ENCODE results near the gene GID4. TPM values are rescaled to one million over a fixed set of nuclear protein-coding genes. Genes with fewer than 3 reads are reported as not detected.

Gene GID4
- total RNA-seq, 1 donor from 2014 or later = 12.4 TPM

DNA sequence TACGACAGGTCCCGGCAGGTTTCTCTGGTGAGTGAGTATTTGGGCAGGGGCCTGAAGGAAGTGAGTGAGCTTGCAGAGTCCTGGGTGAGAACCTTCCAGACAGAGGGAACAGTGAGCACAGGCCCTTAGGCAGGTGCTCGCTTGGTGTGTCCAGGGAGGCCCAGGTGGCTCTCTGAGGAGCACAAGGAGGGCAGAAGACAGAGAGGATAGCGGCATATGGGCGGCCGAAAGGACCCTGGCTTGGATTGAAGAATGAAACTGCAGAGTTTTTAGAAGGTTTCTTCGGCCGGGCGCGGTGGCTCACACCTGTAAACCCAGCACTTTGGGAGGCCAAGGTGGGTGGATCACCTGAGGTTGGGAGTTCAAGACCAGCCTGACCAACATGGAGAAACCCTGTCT is 55.2 kb downstream of the GID4 start:
- DNase-seq (ENCODE audit: extremely low read depth, low read depth, low spot score) = no peak

GRCh38 chr17:18099516-18099915 is 60.3 kb downstream of the GID4 start:
- DNase-seq (ENCODE audit: extremely low read depth, low read depth, low spot score) = no peak

- no peak for DNase-seq (ENCODE audit: extremely low read depth, low read depth, low spot score)
These were observed 61.4 kb downstream of the GID4 start for GRCh38 chr17:18100616-18101015.

- no peak for DNase-seq (ENCODE audit: extremely low read depth, low read depth, low spot score)
These were observed 62.6 kb downstream of the GID4 start for GRCh38 chr17:18101828-18102227.

GRCh38 chr17:18102640-18103039 is 63.4 kb downstream of the GID4 start:
- no peak for DNase-seq (ENCODE audit: extremely low read depth, low read depth, low spot score)

GRCh38 chr17:18105027-18105426 is 65.8 kb downstream of the GID4 start:
- no peak for DNase-seq (ENCODE audit: extremely low read depth, low read depth, low spot score)

DNA sequence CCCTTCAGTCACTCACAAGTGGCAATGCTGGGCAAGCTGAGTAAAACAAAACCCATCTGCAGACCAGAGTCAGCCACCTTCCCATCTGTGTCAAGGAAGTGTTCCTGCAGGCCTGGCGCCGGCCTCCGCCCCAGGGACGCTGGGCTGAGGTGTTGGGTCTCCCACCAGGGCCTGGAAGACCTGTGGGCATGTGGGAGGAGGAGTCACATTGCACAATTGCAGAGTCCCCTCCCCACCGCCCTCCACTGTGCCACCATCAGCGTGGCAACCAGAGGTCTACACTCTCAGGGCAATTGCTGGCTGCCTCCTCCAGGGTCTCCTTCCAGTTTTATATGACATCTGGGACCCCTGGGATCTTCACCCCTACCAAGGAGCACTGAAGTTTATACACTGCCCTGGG is 66.4 kb downstream of the GID4 start:
- no peak for DNase-seq (ENCODE audit: extremely low read depth, low read depth, low spot score)

- DNase-seq (ENCODE audit: extremely low read depth, low read depth, low spot score) = no peak
These were observed 67.0 kb downstream of the GID4 start for GRCh38 chr17:18106211-18106610.

DNA sequence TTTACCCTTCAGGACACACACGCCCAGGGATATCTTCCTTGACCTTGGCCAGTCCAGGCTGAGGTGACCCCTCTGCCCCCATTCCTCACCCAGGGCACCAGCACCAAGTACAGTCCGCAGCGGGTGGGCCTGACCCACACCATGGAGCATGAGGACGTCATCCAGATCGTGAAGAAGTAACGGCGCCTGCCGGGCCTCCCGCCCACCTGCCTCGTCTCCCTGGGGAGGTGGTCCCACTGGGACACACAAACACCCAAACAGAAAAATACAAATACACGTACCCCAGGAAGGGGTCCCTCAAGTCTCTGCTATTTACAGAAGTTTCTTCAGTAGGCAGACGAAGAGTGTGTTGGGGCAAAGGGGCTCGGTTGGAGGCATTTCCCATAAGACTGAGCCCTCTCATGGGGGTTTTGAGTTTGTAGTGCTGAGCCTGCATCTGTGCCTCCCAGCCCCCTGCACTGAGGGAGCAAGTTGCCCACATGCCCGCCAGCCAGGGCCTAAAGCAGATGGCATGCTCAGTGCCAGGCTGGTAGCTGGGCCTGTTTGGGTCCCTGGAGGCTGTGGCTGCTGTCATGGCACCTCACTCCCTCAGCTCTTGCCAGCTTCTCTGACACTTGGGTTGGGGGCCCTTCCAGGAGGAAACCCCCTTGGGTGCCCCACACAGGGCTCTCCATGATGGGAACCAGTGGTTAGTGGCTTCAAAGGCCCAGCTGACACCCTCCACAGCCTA is 68.0 kb downstream of the GID4 start:
- DNase-seq (ENCODE audit: extremely low read depth, low read depth, low spot score) = no peak

- no peak for DNase-seq (ENCODE audit: extremely low read depth, low read depth, low spot score)
These were observed 68.8 kb downstream of the GID4 start for GRCh38 chr17:18107971-18108370.

- no peak for DNase-seq (ENCODE audit: extremely low read depth, low read depth, low spot score)
These were observed 69.4 kb downstream of the GID4 start, which contains the start of gene MYO15A for GRCh38 chr17:18108401-18109312. Gene MYO15A, plus strand, starts transcription at chr17:18108756. Its CDS starts 10,045 bp downstream, at chr17:18118801.

GRCh38 chr17:18109935-18110485 is 70.8 kb downstream of the GID4 start:
- DNase-seq (ENCODE audit: extremely low read depth, low read depth, low spot score) = no peak

- no peak for DNase-seq (ENCODE audit: extremely low read depth, low read depth, low spot score)
These were observed 71.5 kb downstream of the GID4 start for GRCh38 chr17:18110636-18111145.

DNA sequence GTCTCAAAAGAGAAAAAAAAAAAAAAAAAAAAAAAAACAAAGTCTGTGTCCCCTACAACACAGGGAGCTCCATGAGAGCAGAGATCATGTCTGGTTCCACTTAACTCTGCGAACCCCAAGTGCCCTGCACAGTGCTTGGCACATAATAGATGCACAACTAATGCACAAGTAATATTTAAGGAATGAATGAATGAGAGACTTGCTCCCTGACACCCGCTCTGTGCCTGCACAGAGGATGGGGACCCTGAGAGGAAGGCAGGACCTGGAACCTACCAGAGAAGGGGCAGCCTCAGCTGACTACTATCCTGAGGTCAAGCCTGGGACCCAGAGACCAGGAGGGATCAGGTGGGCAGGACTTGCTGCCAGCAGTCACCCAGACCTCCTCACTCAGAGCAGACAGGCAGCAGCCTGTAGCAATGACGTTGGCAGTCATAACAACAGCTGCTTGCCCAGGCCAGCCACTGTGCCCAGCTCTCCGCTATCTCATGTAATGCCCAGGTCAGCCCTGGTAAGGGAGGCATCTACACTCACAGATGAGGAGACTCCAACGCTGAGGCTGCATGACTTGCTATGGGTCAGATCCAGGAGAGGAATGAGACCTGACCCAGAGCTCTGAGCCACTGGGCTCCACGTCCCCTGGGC is 72.2 kb downstream of the GID4 start:
- no peak for DNase-seq (ENCODE audit: extremely low read depth, low read depth, low spot score)

DNA sequence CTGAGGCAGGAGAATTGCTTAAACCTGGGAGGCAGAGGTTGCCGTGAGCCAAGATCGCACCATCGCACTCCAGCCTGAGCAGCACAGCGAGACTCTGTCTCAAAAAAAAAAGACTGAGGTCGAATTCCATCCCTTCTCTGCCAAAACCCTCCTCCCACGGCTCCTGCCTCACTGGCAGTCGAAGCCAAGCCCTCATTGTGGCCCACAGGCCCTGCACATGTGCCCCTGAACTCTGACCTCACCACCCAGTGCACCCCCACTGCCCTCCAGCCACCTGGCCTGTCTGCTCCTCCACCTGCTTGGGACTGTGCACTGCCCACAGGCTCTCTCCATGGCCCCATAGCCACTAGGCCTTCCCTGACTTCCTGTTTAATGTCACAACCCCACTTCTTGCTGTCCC is 76.3 kb downstream of the GID4 start:
- DNase-seq (ENCODE audit: extremely low read depth, low read depth, low spot score) = no peak

- DNase-seq (ENCODE audit: extremely low read depth, low read depth, low spot score) = no peak
These were observed 76.9 kb downstream of the GID4 start for GRCh38 chr17:18116078-18116477.

GRCh38 chr17:18117533-18117932 is 78.3 kb downstream of the GID4 start:
- DNase-seq (ENCODE audit: extremely low read depth, low read depth, low spot score) = no peak
